ENCODE measurements around the gene NCOA7. TPM values are rescaled to one million over a fixed set of nuclear protein-coding genes. Genes with fewer than 3 reads are reported as not detected.

The NCOA7 gene
- total and polyA plus RNA-seq, 10 of the 15 experiments (the other 5 are each of a cell fraction or from before 2014, with no cell fraction given): 18.9 to 50.3 (median 34.2) TPM

- Histone ChIP-seq H3K9me3 (replicated peaks; ENCODE audit: control insufficient read depth, insufficient read depth, low read length) (no peaks in the 10 kb centered on the region), H3K4me1 (ENCODE audit: control insufficient read depth, insufficient read depth, low read length) (no peaks in the 10 kb centered on the region), H3K9ac (ENCODE audit: control insufficient read depth, insufficient read depth, low read length) (no peak overlapping the region), H4K20me1 (ENCODE audit: control insufficient read depth, insufficient read depth) (no peaks in the 10 kb centered on the region), H3K4me2 (ENCODE audit: control insufficient read depth, insufficient read depth) (no peak overlapping the region), H3K27me3 (replicated peaks in 1 of 2; ENCODE audit: control insufficient read depth in 2 of 2, insufficient read depth in 2 of 2, low read length in 1 of 2) (no peaks in the 10 kb centered on the region), H3K27ac (ENCODE audit: control insufficient read depth, insufficient read depth) (no peak overlapping the region), H3K79me2 (ENCODE audit: control insufficient read depth, insufficient read depth, low read length) (peaks cover 7% of the 10 kb centered on the region), H3K4me3 (no peak overlapping the region), H3K36me3 (ENCODE audit: control insufficient read depth in 2 of 2, insufficient read depth in 2 of 2, low read length in 1 of 2) (no peaks in the 10 kb centered on the region), H2AFZ (ENCODE audit: control insufficient read depth, low read depth, low read length) (no peak overlapping the region)
- in situ Hi-C loops (cut with MboI): no loop called here
- ATAC-seq (no peak), FAIRE-seq (peak; percentile 57), DNase-seq (ENCODE audit: low read depth, low spot score) (no peak)
- WGBS (ENCODE audit: insufficient coverage, insufficient replicate concordance, low lambda C conversion rate, missing lambda C conversion rate): 92% methylated on average over 5 of the region's 5 CpGs
- intact Hi-C loops (cut with micrococcal nuclease; ENCODE audit: unreplicated experiment): no loop called here
- no peak for TF ChIP-seq BRCA1 (IDR thresholded peaks at IDR 0.05; ENCODE audit: low read depth, low read length)
- TF ChIP-seq NFYA (IDR thresholded peaks at IDR 0.05; ENCODE audit: borderline replicate concordance, low read depth, low read length): no peak
- TF ChIP-seq SMARCA5 (IDR thresholded peaks at IDR 0.05): no peak
- no peak for TF ChIP-seq IRF5 (IDR thresholded peaks at IDR 0.05; ENCODE audit: borderline replicate concordance)
- TF ChIP-seq FOS (IDR thresholded peaks at IDR 0.05; ENCODE audit: borderline replicate concordance, extremely low read depth, insufficient read length): no peak
- CTCF ChIA-PET: interaction anchor here (0.6 kb wide), 1 partner anchor 26 kb away, joined by 3 read pairs; no protein-coding TSS in a partner anchor
- RAD21 ChIA-PET (ENCODE audit: unreplicated experiment): interaction anchor here (1.2 to 1.7 kb wide), 4 partner anchors 8 to 114 kb away, joined by 3 to 8 read pairs (median 4); partner anchors contain the start of gene HINT3
- BruUV-seq (replicated peaks): no TSS peak
- POLR2A ChIA-PET: interaction anchor here (1.3 kb wide), 1 partner anchor 11 kb away, joined by 4 read pairs; no protein-coding TSS in a partner anchor
- SMC1A ChIA-PET (ENCODE audit: uncharacterized antibody, unreplicated experiment): interaction anchor here (1.5 to 1.9 kb wide), 3 partner anchors 8 to 43 kb away, joined by 3 to 12 read pairs (median 5); no protein-coding TSS in a partner anchor
These were observed 51.4 kb downstream of the NCOA7 start for GRCh38 chr6:125842091-125842626.

GRCh38 chr6:125843593-125843992 lies 52.8 kb downstream of the NCOA7 start:
- in situ Hi-C loops (cut with MboI) (no loop called here), intact Hi-C loops (cut with micrococcal nuclease; ENCODE audit: unreplicated experiment) (no loop called here)
- Histone ChIP-seq H3K4me1 (ENCODE audit: control insufficient read depth, insufficient read depth, low read length) (no peaks in the 10 kb centered on the region), H3K36me3 (ENCODE audit: control insufficient read depth in 2 of 2, insufficient read depth in 2 of 2, low read length in 1 of 2) (no peaks in the 10 kb centered on the region), H3K4me2 (ENCODE audit: control insufficient read depth, insufficient read depth) (no peak overlapping the region), H4K20me1 (ENCODE audit: control insufficient read depth, insufficient read depth) (no peaks in the 10 kb centered on the region), H3K4me3 (no peak overlapping the region), H3K79me2 (ENCODE audit: control insufficient read depth, insufficient read depth, low read length) (peaks cover 7% of the 10 kb centered on the region), H3K27ac (ENCODE audit: control insufficient read depth, insufficient read depth) (no peak overlapping the region), H3K9ac (ENCODE audit: control insufficient read depth, insufficient read depth, low read length) (no peak overlapping the region), H2AFZ (ENCODE audit: control insufficient read depth, low read depth, low read length) (no peak overlapping the region), H3K9me3 (replicated peaks; ENCODE audit: control insufficient read depth, insufficient read depth, low read length) (no peaks in the 10 kb centered on the region), H3K27me3 (replicated peaks in 1 of 2; ENCODE audit: control insufficient read depth in 2 of 2, insufficient read depth in 2 of 2, low read length in 1 of 2) (no peaks in the 10 kb centered on the region)
- 100% methylated on average over 1 of the region's 1 CpG for WGBS (ENCODE audit: insufficient coverage, insufficient replicate concordance, low lambda C conversion rate, missing lambda C conversion rate)
- CTCF ChIA-PET: no interaction called here
- FAIRE-seq (no peak), DNase-seq (ENCODE audit: low read depth, low spot score) (no peak), ATAC-seq (no peak)
- RAD21 ChIA-PET (ENCODE audit: unreplicated experiment): interaction anchor here (1.5 to 1.7 kb wide), 3 partner anchors 9 to 62 kb away, joined by 3 to 8 read pairs (median 4); no protein-coding TSS in a partner anchor
- TF ChIP-seq ATF2 (IDR thresholded peaks at IDR 0.05; ENCODE audit: low read length): no peak
- TF ChIP-seq SMC3 (IDR thresholded peaks at IDR 0.05; ENCODE audit: borderline replicate concordance, low read length): no peak
- TF ChIP-seq MLLT1 (IDR thresholded peaks at IDR 0.05): no peak
- TF ChIP-seq CHD1 (IDR thresholded peaks at IDR 0.05; ENCODE audit: low read depth, low read length): no peak
- POLR2A ChIA-PET: no interaction called here
- SMC1A ChIA-PET (ENCODE audit: uncharacterized antibody, unreplicated experiment): interaction anchor here (1.0 to 1.9 kb wide), 4 partner anchors 9 to 79 kb away, joined by 3 to 12 read pairs (median 4); no protein-coding TSS in a partner anchor
- BruUV-seq (replicated peaks): no TSS peak

All from GM12878 (cell line).